Ectodermal cell (in vitro differentiated cells): ENCODE data around the gene ZNF579.

Experiments
- H3K27ac ChIP-seq: 2 replicates; pipeline ENCODE4 v1.7.0; 2013; ENCODE audit warnings: mild to moderate bottlenecking, low read depth, low read length; ENCODE audit not compliant: insufficient read depth, poor library complexity, severe bottlenecking
- H3K27me3 ChIP-seq: 2 replicates; pipeline ENCODE4 v1.7.0; 2013; ENCODE audit warnings: mild to moderate bottlenecking, low read length; ENCODE audit not compliant: insufficient read depth, control insufficient read depth, poor library complexity, severe bottlenecking
- H3K36me3 ChIP-seq: one replicate; pipeline ENCODE4 v1.7.0; 2013; ENCODE audit warnings: low read length; ENCODE audit not compliant: control insufficient read depth, insufficient read depth
- H3K4me1 ChIP-seq: one replicate; pipeline ENCODE4 v1.7.0; 2013; ENCODE audit warnings: low read length; ENCODE audit not compliant: control insufficient read depth, insufficient read depth
- H3K4me3 ChIP-seq: 2 replicates; pipeline ENCODE4 v1.7.0; 2013; ENCODE audit warnings: low read depth, low read length, control low read depth; ENCODE audit not compliant: insufficient read depth
- H3K9me3 ChIP-seq: 2 replicates; pipeline ENCODE4 v1.7.0; 2013; ENCODE audit warnings: mild to moderate bottlenecking, low read length, moderate library complexity; ENCODE audit not compliant: control insufficient read depth
- WGBS, 2 experiments: methylation state at CpG; one replicate each; pipeline ENCODE4 v1.1.7; 2013; ENCODE audit warnings: missing lambda C conversion rate in 2 of 2; 5-methylcytosine and 5-hydroxymethylcytosine counted together

Gene ZNF579

GRCh38 chr19:55611983-55612645, 31.5 kb upstream of the ZNF579 start:
- H3K9me3 ChIP-seq: no peaks in the 10 kb centered on the region
- H3K27ac ChIP-seq: no peak overlapping the region
- H3K27me3 ChIP-seq: no peaks in the 10 kb centered on the region
- WGBS, 2 experiments: 96 to 98% methylated on average over 3 of the region's 3 CpGs
- no peak overlapping the region for H3K4me3 ChIP-seq
- no peaks in the 10 kb centered on the region for H3K4me1 ChIP-seq
- peaks cover 16% of the 10 kb centered on the region for H3K36me3 ChIP-seq

GRCh38 chr19:55611300-55611982, 30.8 kb upstream of the ZNF579 start:
- Histone ChIP-seq H3K9me3 (no peaks in the 10 kb centered on the region), H3K27ac (no peak overlapping the region), H3K4me3 (no peak overlapping the region), H3K36me3 (peaks cover 16% of the 10 kb centered on the region), H3K27me3 (no peaks in the 10 kb centered on the region), H3K4me1 (peaks cover 4% of the 10 kb centered on the region)
- WGBS, 2 experiments: 95 to 96% methylated on average over 15 of the region's 15 CpGs

- H3K27me3 ChIP-seq: no peaks in the 10 kb centered on the region
- H3K27ac ChIP-seq: no peak overlapping the region
- H3K4me3 ChIP-seq: no peak overlapping the region
- 95% methylated on average over 5 of the region's 5 CpGs for WGBS, 2 experiments
- H3K36me3 ChIP-seq: peaks cover 11% of the 10 kb centered on the region
- H3K4me1 ChIP-seq: peaks cover 6% of the 10 kb centered on the region
- H3K9me3 ChIP-seq: no peaks in the 10 kb centered on the region
Measured at GRCh38 chr19:55609326-55609725, 28.7 kb upstream of the ZNF579 start.

GRCh38 chr19:55606817-55607216, 26.2 kb upstream of the ZNF579 start:
- H3K27ac ChIP-seq: no peak overlapping the region
- H3K9me3 ChIP-seq: no peaks in the 10 kb centered on the region
- no peaks in the 10 kb centered on the region for H3K27me3 ChIP-seq
- H3K36me3 ChIP-seq: peaks cover 6% of the 10 kb centered on the region
- whole genome bisulfite sequencing, 2 experiments: 90 to 93% methylated on average over 9 of the region's 9 CpGs
- H3K4me3 ChIP-seq: peak overlapping the region; percentile 87
- H3K4me1 ChIP-seq: peaks cover 6% of the 10 kb centered on the region

- H3K4me3 ChIP-seq: peak overlapping the region; percentile 87
- peaks cover 6% of the 10 kb centered on the region for H3K4me1 ChIP-seq
- H3K9me3 ChIP-seq: no peaks in the 10 kb centered on the region
- H3K27ac ChIP-seq: no peak overlapping the region
- H3K36me3 ChIP-seq: peaks cover 6% of the 10 kb centered on the region
- H3K27me3 ChIP-seq: no peaks in the 10 kb centered on the region
- 35 to 41% methylated on average over 12 of the region's 12 CpGs for WGBS, 2 experiments
Measured at GRCh38 chr19:55606471-55606787, 25.8 kb upstream of the ZNF579 start.

GRCh38 chr19:55605637-55606470, 25.2 kb upstream of the ZNF579 start, which contains the start of gene ZNF865:
ZNF865 (plus strand) TSS chr19:55605647; CDS start chr19:55613619, 7,972 bp downstream.
- peaks cover 6% of the 10 kb centered on the region for H3K36me3 ChIP-seq
- H3K4me3 ChIP-seq: peak within 1 kb of the TSS; percentile 87
- peaks cover 8% of the 10 kb centered on the region for H3K4me1 ChIP-seq
- 1% methylated on average over 44 of the region's 44 CpGs for WGBS, 2 experiments
- no peaks in the 10 kb centered on the region for H3K9me3 ChIP-seq
- peak within 1 kb of the TSS; percentile 97 for H3K27ac ChIP-seq
- no peaks in the 10 kb centered on the region for H3K27me3 ChIP-seq

- H3K4me1 ChIP-seq: peaks cover 9% of the 10 kb centered on the region
- peak overlapping the region; percentile 97 for H3K27ac ChIP-seq
- H3K36me3 ChIP-seq: peaks cover 6% of the 10 kb centered on the region
- no peaks in the 10 kb centered on the region for H3K9me3 ChIP-seq
- WGBS, 2 experiments: 0% methylated on average over 43 of the region's 43 CpGs
- H3K4me3 ChIP-seq: peak overlapping the region; percentile 87
- no peaks in the 10 kb centered on the region for H3K27me3 ChIP-seq
Measured at GRCh38 chr19:55605207-55605636, 24.6 kb upstream of the ZNF579 start.

GRCh38 chr19:55603581-55604292, 23.1 kb upstream of the ZNF579 start:
- no peaks in the 10 kb centered on the region for H3K27me3 ChIP-seq
- no peak overlapping the region for H3K27ac ChIP-seq
- H3K9me3 ChIP-seq: no peaks in the 10 kb centered on the region
- H3K4me3 ChIP-seq: no peak overlapping the region
- no peaks in the 10 kb centered on the region for H3K36me3 ChIP-seq
- H3K4me1 ChIP-seq: peaks cover 9% of the 10 kb centered on the region
- 88 to 90% methylated on average over 22 of the region's 22 CpGs for WGBS, 2 experiments

GRCh38 chr19:55603115-55603514, 22.5 kb upstream of the ZNF579 start:
- Histone ChIP-seq H3K36me3 (no peaks in the 10 kb centered on the region), H3K4me3 (no peak overlapping the region), H3K27me3 (no peaks in the 10 kb centered on the region), H3K4me1 (peaks cover 11% of the 10 kb centered on the region), H3K9me3 (no peaks in the 10 kb centered on the region), H3K27ac (no peak overlapping the region)
- WGBS, 2 experiments: 95 to 96% methylated on average over 21 of the region's 21 CpGs
